GM18951 (cell line): Measurements from ENCODE around the gene AMPD3.

ENCODE experiments used
- POLR2A ChIP-seq: IDR thresholded peaks from 4 replicates; pipeline ENCODE4 v1.6.1; 2011; ENCODE audit warnings: mild to moderate bottlenecking; ENCODE audit not compliant: insufficient read length, insufficient read depth; ENCODE audit errors: extremely low read depth
- in situ Hi-C: fragments of 300-500 bp; cut with MboI; formaldehyde crosslinking; loops from one replicate; pipeline ENCODE4 v1.12.0; 2022; ENCODE audit warnings: low sequenced_read_pairs, mixed read lengths, inconsistent platforms; ENCODE audit not compliant: unreplicated experiment

AMPD3 gene

DNA sequence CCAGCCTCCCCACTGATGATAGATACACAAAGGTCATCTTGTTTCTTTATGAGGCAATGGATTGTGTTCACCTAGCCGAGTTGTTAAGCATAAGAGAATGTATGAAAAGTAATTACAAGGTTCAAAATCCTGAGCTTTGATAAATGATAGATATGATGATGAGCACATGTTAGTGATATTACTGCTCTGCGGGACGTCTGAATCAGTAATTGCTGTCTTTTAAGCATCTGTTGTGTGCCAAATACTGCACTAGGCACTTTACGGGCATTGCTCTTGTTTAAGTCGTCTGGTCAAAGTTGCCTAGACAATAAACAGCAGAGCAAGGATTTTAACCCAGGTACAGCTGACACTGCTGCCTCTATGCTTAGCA, 86.5 kb downstream of the AMPD3 start:
- no peak for TF ChIP-seq POLR2A
- in situ Hi-C loops, result no loop called here

DNA sequence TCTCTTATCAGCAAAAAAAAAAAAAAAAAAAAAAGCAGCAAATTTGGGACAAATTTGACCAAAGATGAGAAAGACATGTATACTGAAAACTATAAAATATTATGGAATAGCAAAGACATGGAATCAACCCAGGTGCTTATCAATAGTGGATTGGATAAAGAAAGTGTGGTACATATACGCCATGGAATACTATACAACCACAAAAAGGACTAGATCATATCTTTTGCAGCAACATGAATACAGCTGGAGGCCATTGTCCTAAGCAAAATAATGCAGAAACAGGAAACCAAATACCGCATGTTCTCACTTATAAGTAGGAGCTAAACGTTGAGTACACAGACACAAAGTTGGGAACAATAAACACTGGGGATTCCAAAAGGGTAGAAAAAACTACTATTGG, 87.7 kb downstream of the AMPD3 start:
- in situ Hi-C loops, result no loop called here
- no peak for TF ChIP-seq POLR2A

DNA sequence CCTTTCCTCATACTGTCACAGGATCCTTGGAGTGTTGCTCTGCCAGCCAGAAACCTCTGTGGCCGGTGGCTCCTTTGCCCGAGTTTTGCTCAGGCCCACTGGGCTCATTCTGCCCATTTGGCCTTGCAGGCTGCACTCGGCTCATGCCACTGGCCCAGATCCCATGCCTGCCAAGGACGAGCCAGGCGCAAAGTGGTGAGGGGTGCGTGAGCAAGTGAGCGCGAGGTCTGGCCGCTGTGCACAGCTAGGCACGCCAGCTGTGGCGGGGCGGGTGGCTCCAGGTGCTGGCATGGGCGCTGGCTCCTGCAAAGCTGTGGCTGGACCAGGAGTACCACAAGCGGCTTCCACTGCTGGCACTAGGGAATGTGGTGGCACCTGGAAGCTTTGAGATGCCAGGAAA, 88.7 kb downstream of the AMPD3 start:
- no peak for TF ChIP-seq POLR2A
- in situ Hi-C loops, result no loop called here

DNA sequence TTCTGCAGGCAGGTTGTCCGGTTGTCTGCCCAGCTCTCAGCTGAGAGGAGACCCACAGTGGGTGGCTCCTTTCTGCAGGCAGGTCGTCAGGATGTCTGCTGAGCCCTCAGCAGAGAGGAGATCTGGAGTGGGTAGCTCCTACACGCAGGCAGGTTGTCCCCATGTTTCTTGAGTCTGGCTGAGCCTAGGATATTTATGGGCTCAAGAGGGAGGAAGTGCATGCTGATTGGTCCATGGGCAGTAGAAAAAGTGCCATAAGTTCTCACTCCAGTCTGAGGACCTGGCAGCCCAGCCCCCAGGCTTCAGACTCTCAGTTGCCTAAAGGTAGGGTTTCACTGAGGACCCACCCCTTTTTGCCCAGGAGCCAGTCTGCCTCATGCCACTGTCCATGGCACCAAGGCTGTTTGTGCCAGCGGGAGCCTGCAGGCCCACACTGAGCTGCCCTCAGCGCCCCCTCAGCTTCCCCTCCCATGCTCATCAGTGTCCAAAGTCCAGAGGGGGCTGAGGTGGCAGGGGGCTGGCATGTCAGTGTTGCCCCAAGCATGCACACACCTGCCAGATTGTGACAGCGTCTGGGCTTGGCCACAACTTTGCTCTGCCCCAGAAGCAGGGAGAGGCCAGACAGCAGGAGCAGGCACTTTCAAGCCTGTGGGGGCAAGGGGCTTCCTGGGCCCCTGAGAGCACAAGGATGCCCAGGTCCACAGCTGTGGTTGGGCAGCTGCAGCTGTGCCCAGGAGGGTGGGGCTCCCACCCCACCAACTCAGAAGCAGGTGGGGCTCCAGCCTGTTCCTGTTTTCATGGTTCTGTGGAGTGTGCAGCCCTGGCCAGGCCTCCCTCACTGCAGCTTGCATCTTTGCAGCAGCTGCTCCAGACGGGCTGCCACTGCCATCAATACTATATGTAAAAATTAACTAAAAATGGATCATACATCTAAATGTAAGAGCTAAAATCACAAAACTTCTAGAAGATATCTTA, 89.7 kb downstream of the AMPD3 start:
- in situ Hi-C loops, result no loop called here
- TF ChIP-seq POLR2A, result no peak

DNA sequence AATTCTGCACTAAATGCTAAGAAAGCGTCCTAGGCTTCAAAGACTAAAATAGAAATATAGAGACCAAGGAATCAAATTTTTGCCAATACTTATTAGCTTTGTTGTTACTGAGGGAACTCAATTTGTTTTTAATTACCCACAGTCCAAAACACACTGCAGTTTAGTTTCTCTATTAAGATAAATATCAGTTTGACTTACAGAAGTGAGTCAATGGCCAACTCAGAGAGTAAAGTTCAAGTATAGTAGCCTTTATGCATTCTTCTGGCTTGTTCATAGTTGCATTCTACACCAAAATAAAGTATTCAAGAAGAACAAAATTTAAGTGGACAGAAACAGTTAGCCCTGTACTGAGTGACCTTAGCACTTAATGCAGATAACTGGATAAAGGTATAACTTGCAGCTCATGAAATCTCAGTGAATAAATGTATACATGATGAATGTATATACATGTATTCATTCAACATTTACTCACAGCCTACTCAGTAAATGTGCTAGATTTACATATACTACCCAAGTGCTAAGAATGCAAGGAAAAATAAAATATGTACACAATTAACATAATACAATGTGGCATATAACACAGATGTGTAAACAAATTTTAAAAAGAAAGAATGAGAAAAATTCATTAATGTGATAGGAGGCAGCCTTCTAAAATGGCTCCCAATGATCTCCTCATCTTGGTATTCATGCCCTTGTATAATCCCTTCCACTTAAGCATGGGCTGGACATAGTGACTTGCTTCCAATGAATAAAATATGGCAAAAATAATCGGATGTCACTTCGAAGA, 95.6 kb downstream of the AMPD3 start:
- no peak for TF ChIP-seq POLR2A
- in situ Hi-C loops, result no loop called here

DNA sequence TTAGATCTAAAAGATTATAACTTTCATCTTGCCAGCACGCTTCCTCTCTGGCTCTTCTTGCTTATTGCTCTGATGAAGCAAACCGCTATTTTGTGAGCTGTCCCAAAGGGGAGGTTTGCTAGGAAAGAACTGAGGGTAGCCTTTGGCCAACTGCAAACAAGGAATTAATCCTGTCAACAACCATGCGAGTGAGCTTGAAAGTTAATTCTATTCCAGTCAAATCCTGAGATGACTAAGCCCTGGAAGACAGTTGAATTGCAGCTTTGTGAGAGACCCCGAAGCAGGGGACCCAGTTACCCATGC, 96.2 kb downstream of the AMPD3 start:
- in situ Hi-C loops, result no loop called here
- no peak for TF ChIP-seq POLR2A

DNA sequence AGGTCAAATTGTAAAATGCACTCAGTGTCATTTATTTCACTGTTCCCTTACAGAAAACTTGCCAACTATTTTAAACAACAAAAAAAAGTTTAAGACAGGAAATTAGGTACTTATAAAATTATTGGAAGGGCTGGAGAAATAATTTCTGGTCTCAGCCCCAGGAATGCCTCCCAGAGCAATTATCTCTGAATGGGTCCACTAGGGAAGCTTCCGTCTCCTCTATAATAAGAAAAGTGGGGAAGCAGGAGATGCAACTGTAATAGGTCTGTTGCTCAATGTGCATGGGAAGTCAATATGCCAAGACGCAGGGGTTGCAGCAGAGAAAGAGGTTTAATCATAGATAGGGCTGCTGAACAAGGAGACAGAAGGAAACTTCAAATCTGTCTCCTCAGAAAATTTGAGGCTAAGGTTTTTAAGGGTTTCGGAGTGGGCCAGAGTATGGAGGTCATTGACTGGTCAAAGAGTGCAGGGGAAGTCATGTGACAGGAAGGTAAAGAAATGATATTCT, 96.8 kb downstream of the AMPD3 start:
- in situ Hi-C loops, result no loop called here

DNA sequence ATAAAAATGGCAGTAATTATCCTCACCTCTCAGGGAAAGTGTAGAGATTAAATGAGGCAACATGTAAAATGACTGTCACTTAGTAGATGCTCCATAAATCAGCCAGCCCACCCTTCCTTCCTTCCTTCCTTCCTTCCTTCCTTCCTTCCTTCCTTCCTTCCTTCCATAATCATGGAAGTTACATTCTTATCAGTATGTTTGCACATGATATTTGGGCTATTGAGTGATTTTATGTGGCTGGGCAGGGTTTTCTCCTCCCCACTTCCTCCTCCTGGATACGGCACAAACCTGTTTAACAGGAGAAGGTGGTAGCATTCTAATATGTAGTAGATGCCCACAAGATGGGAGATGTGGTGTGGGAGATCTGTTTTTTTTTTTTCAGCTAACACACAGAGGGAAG, 101.5 kb downstream of the AMPD3 start:
- in situ Hi-C loops, result no loop called here
- no peak for TF ChIP-seq POLR2A

More for the DNA sequence above, 96.8 kb downstream of the AMPD3 start:
- TF ChIP-seq POLR2A, result no peak
